K562 (cell line): ENCODE data around the gene TMEM151A. TPM values are rescaled to one million over a fixed set of nuclear protein-coding genes. Genes with fewer than 3 reads are reported as not detected.
A peak's percentile ranks its signal among the peaks of the same experiment; 100 is the strongest.

Experiments
- ATAC-seq: fragments of 200-7000 bp; cut with Tn5 transposase; 3 replicates; pipeline ENCODE4 v1.9.1; 2020; ENCODE audit warnings: moderate library complexity
- BruUV-seq: library from RNA; stranded (reverse); fragments of 400-500 nt; replicated peaks from 2 replicates; lab custom pipeline; 2021; lab: Mats Ljungman, UMichigan
- CTCF ChIA-PET: fragments of 300-600 bp; formaldehyde crosslinking; extraction: SDS; loops from one replicate; lab custom pipeline; 2021; ENCODE audit warnings: low intra/inter-chr PET ratio; lab: Yijun Ruan, JAX
- POLR2A ChIA-PET: fragments of 300-600, 350-650 bp; sonication (Branson Sonifier 250); formaldehyde crosslinking; extraction: SDS; loops from one replicate; lab custom pipeline; 2021; ENCODE audit warnings: antibody characterized with exemption, inconsistent platforms; lab: Yijun Ruan, JAX
- DNase-seq, 4 experiments: peaks; one replicate each; pipeline versions ENCODE4 v3.0.0 to v3.0.0-alpha.2; 2011 to 2018; ENCODE audit warnings: low spot score in 3 of 4, mixed read lengths in 3 of 4; ENCODE audit errors: extremely low read depth in 1 of 4
- FAIRE-seq: peaks from 2 replicates; lab custom pipeline; 2011; peaks lifted over from hg19 to GRCh38; lab: Jason Lieb, UNC
- H2AFZ ChIP-seq: 2 replicates; pipeline ENCODE4 v1.6.0; 2011; ENCODE audit warnings: low read depth, low read length, control low read depth, inconsistent platforms
- H3K27ac ChIP-seq: fragments of 200-600 bp; 3 replicates; pipeline ENCODE4 v1.8.0; 2011; ENCODE audit warnings: low read depth, mild to moderate bottlenecking, control low read depth, inconsistent platforms, low read length, moderate library complexity, mixed read lengths; ENCODE audit errors: extremely low read depth
- H3K27me3 ChIP-seq, 2 experiments: fragments of 300-600 bp in 1 of 2; 2 replicates in 1 of 2; 3 replicates in 1 of 2; pipeline versions ENCODE4 v1.6.0 to v1.8.0; 2011; ENCODE audit warnings: inconsistent platforms in 2 of 2, low read length in 2 of 2, mild to moderate bottlenecking in 1 of 2, mixed read lengths in 1 of 2, moderate library complexity in 1 of 2; ENCODE audit not compliant: control insufficient read depth in 2 of 2, insufficient read depth in 2 of 2
- H3K36me3 ChIP-seq: fragments of 300-600 bp; 3 replicates; pipeline ENCODE4 v1.8.0; 2011; ENCODE audit warnings: mild to moderate bottlenecking, low read length, inconsistent platforms; ENCODE audit not compliant: control insufficient read depth, insufficient read depth
- H3K4me1 ChIP-seq, 2 experiments: fragments of 200-600 bp in 1 of 2; replicated peaks in 1 of 2; 2 replicates in 1 of 2; 3 replicates in 1 of 2; pipeline versions ENCODE4 v1.5.1 to v1.8.0; 2011; ENCODE audit warnings: inconsistent platforms in 2 of 2, low read length in 2 of 2, mild to moderate bottlenecking in 1 of 2, mixed read lengths in 1 of 2, moderate library complexity in 1 of 2; ENCODE audit not compliant: control insufficient read depth in 2 of 2, insufficient read depth in 2 of 2
- H3K4me2 ChIP-seq: 2 replicates; pipeline ENCODE4 v1.6.1; 2011; ENCODE audit warnings: low read length, control low read depth, inconsistent platforms, mixed read lengths; ENCODE audit not compliant: insufficient read depth
- H3K4me3 ChIP-seq: fragments of 200-600 bp; sonication (generic), shearing (Covaris generic); 2 replicates; pipeline ENCODE4 v1.5.1; 2016; ENCODE audit warnings: control low read depth, inconsistent platforms
- H3K79me2 ChIP-seq: fragments of 200-600 bp; 3 replicates; pipeline ENCODE4 v1.8.0; 2011; ENCODE audit warnings: low read length, inconsistent platforms; ENCODE audit not compliant: control insufficient read depth, insufficient read depth
- H3K9ac ChIP-seq, 2 experiments: 2 replicates each; pipeline versions ENCODE4 v1.6.0 to v1.6.1; 2011; ENCODE audit warnings: low read depth in 2 of 2, low read length in 2 of 2, control low read depth in 1 of 2, inconsistent platforms in 1 of 2, mild to moderate bottlenecking in 1 of 2, mixed read lengths in 1 of 2; ENCODE audit not compliant: insufficient read depth in 1 of 2
- H3K9me1 ChIP-seq: one replicate; pipeline ENCODE4 v1.6.0; 2011; ENCODE audit warnings: inconsistent platforms, mild to moderate bottlenecking, low read length, moderate library complexity; ENCODE audit not compliant: control insufficient read depth, insufficient read depth
- H3K9me3 ChIP-seq: replicated peaks from 2 replicates; pipeline ENCODE4 v1.5.1; 2011; ENCODE audit warnings: low read depth, low read length, inconsistent platforms; ENCODE audit not compliant: control insufficient read depth, insufficient read depth
- H4K20me1 ChIP-seq: replicated peaks from 2 replicates; pipeline ENCODE4 v1.6.1; 2011; ENCODE audit warnings: low read length, inconsistent platforms, mixed read lengths; ENCODE audit not compliant: control insufficient read depth, insufficient read depth
- ARHGAP35 ChIP-seq: fragments of 450-650 bp; IDR thresholded peaks from 2 replicates; pipeline ENCODE4 v1.6.1; 2018; ENCODE audit not compliant: partially characterized antibody
- GATA2 ChIP-seq: sonication (generic); formaldehyde crosslinking; IDR thresholded peaks from 2 replicates; pipeline ENCODE4 v1.4.0; 2020; ENCODE audit warnings: mild to moderate bottlenecking, missing genetic modification reagents
- OTX1 ChIP-seq: fragments of 450-650 bp; formaldehyde crosslinking; IDR thresholded peaks from 2 replicates; pipeline ENCODE4 v1.4.0; 2022; ENCODE audit warnings: mild to moderate bottlenecking
- RAD21 ChIP-seq, 2 experiments: fragments of 250-450 bp in 1 of 2; fragments of 450-650 bp in 1 of 2; sonication (Bioruptor Pico) in 1 of 2; formaldehyde crosslinking in 1 of 2; IDR thresholded peaks in 1 of 2; conservative IDR thresholded peaks in 1 of 2; 2 replicates each; pipeline versions ENCODE4 v1.4.0 to v1.8.0; 2020 to 2022; ENCODE audit warnings: mild to moderate bottlenecking in 2 of 2, moderate library complexity in 1 of 2
- SIN3A ChIP-seq, 2 experiments: fragments of 150-350 bp in 1 of 2; IDR thresholded peaks; 2 replicates each; pipeline ENCODE4 v1.6.1; 2011 to 2016; ENCODE audit warnings: borderline replicate concordance in 2 of 2, low read depth in 2 of 2, low read length in 2 of 2, mild to moderate bottlenecking in 2 of 2, moderate library complexity in 2 of 2; ENCODE audit not compliant: control insufficient read depth in 1 of 2
- SMARCA5 ChIP-seq: fragments of 450-650 bp; IDR thresholded peaks from 2 replicates; pipeline ENCODE4 v1.6.1; 2016
- TFE3 ChIP-seq: fragments of 450-650 bp; formaldehyde crosslinking; IDR thresholded peaks from 2 replicates; pipeline ENCODE4 v1.4.0; 2020; ENCODE audit warnings: mild to moderate bottlenecking, mixed read lengths
- ZBTB26 ChIP-seq: fragments of 450-650 bp; formaldehyde crosslinking; IDR thresholded peaks from 2 replicates; pipeline ENCODE4 v1.4.0; 2022; ENCODE audit warnings: missing genetic modification characterization
- ZBTB7A ChIP-seq: IDR thresholded peaks from 2 replicates; pipeline ENCODE4 v1.6.1; 2011; ENCODE audit warnings: low read depth, mild to moderate bottlenecking, low read length, moderate library complexity, borderline replicate concordance; ENCODE audit not compliant: control insufficient read depth
- ZNF584 ChIP-seq: fragments of 200-800 bp; sonication (Bioruptor generic); IDR thresholded peaks from 2 replicates; pipeline ENCODE4 v1.6.1; 2016; ENCODE audit warnings: low read depth, mild to moderate bottlenecking, missing genetic modification characterization, missing compliant biosample characterization
- WGBS: fragments of 100-300 bp; shearing (Covaris generic); methylation state at CpG from one replicate; pipeline ENCODE4 v1.1.6; 2016; ENCODE audit warnings: low coverage, mixed read lengths; ENCODE audit not compliant: insufficient coverage; ENCODE audit errors: missing lambda C conversion rate; 5-methylcytosine and 5-hydroxymethylcytosine counted together
- in situ Hi-C: fragments of 300-500 bp; cut with MboI; formaldehyde crosslinking; loops from 4 replicates; pipeline ENCODE4 v1.15.0; 2018; ENCODE audit warnings: inconsistent platforms, mixed read lengths
- intact Hi-C: fragments of 100-400 bp; cut with micrococcal nuclease; formaldehyde crosslinking; loops from 2 replicates; pipeline ENCODE4 v1.14.2; 2022
- polyA plus RNA-seq, 8 experiments: library from polyadenylated mRNA; depleted of rRNA in 4 of 8; stranded (reverse) in 5 of 8; unstranded in 3 of 8; fragments of >200 nt; fragmentation: Nextera tagmentation in 2 of 8; fragmentation: Illumina TruSeq in 1 of 8; extraction: Ambion mirVana in 2 of 8; extraction: Trizol in 1 of 8; gene quantifications; 2 replicates each; pipeline versions ENCODE4 v1.2.1 to v1.2.3, GENCODE V29; 2011 to 2014; ENCODE audit warnings: inconsistent platforms in 1 of 8, missing spikeins in 1 of 8
- total RNA-seq, 7 experiments: library from RNA; depleted of rRNA in 6 of 7; stranded (reverse); fragments of >200 nt in 6 of 7; fragmentation: Illumina TruSeq in 2 of 7; extraction: Trizol in 2 of 7; gene quantifications; 2 replicates each; pipeline versions ENCODE4 v1.2.1 to v1.2.3, GENCODE V29; 2011 to 2021; ENCODE audit warnings: low replicate concordance in 1 of 7
- TF ChIP-seq, protein P1 (sequence below): fragments of 450-650 bp; IDR thresholded peaks from one replicate; pipeline ENCODE4 v1.6.1; 2018; ENCODE audit warnings: mild to moderate bottlenecking, moderate library complexity; ENCODE audit not compliant: partially characterized antibody
- TF ChIP-seq, protein P2 (sequence below): fragments of 450-650 bp; formaldehyde crosslinking; conservative IDR thresholded peaks from 2 replicates; pipeline ENCODE4 v1.4.0; 2022; ENCODE audit warnings: mild to moderate bottlenecking, missing genetic modification characterization

Gene TMEM151A
- total and polyA plus RNA-seq, 9 of the 15 experiments (the other 6 are each of a cell fraction or from before 2014, with no cell fraction given): not detected

DNA sequence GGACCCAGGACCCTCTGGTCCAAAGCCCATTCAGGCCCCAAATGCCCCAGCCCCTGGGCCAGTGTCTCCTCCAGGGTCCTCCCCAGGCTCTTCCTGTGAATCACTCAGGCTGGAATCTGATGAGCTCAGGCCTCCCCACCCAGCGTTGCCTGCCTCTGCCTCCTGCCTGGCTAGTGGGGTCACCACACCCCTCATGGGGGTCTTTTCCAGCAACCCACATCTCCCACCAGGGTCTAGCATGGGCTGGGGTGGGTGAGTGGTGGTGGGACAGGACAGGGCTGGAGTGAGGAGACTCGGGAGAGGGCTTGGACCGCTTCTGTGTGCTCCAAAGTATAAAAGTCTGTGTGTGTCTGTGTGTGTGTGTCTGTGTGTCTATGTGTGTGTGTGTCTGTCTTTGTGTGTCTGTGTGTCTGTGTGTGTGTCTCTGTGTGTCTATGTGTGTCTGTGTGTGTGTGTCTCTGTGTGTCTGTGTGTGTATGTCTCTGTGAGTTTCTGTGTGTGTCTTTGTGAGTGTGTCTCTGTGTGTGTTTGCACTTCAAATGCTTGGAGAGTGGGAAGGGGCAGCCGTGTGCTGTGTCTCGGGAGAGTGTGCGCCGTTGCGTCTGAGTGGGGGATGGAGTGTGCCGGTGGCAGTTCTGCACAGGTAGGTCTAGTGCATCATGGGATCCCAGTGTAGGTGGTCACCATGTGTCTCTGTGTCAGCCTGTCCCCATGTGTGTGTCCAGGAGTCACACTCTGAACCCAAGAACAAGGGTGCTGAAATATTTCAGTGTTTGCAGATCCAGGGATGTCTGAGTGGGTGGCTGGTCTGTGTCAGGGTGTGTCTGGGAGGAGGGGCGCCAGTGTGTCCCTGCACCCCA lies 35.7 kb downstream of the TMEM151A start:
- CTCF ChIA-PET: interaction anchor here (1.2 to 3.1 kb wide), 3 partner anchors 16 to 105 kb away, joined by 5 to 37 read pairs (median 16); no protein-coding TSS in a partner anchor
- POLR2A ChIA-PET: interaction anchor here (0.6 to 0.7 kb wide), 3 partner anchors 9 to 109 kb away, joined by 3 read pairs; partner anchors contain the start of gene RIN1
- DNase-seq: peak in 1 of 4 experiments; percentile 16
- H3K9ac ChIP-seq: peak overlapping the region in 1 of 2 experiments; percentile 67; a peak in 2 of 4 replicates
- H2AFZ ChIP-seq: peak overlapping the region; percentile 100
- H3K27ac ChIP-seq: no peak overlapping the region; the same call in 2 of the 3 replicates
- intact Hi-C loops (loop anchor here (1.0 to 2.0 kb wide), 2 partner anchors 15 to 105 kb away; no protein-coding TSS in a partner anchor), in situ Hi-C loops (loop anchor here (5.0 kb wide), 1 partner anchor 110 kb away; no protein-coding TSS in a partner anchor)
- peak; percentile 81 for FAIRE-seq
- no peak for ATAC-seq
- no peaks in the 10 kb centered on the region for H4K20me1 ChIP-seq
- no peak overlapping the region for H3K4me2 ChIP-seq
- peaks cover 4% of the 10 kb centered on the region for H3K9me1 ChIP-seq
- no peaks in the 10 kb centered on the region for H3K36me3 ChIP-seq
- whole genome bisulfite sequencing: 73% methylated on average over 6 of the region's 10 CpGs
- no peak overlapping the region for H3K4me3 ChIP-seq
- H3K4me1 ChIP-seq: peaks cover 20 to 66% of the 10 kb centered on the region in 2 experiments; a peak in 4 of 5 replicates
- H3K9me3 ChIP-seq: no peaks in the 10 kb centered on the region
- H3K27me3 ChIP-seq: no peaks in the 10 kb centered on the region
- no TSS peak for BruUV-seq
- no peaks in the 10 kb centered on the region for H3K79me2 ChIP-seq
- TF ChIP-seq ZBTB26 (peak; percentile 86; the same call in 1 of the 2 replicates), SMARCA5 (0 out of 2 replicates have a peak, but pooled peaks have one; percentile 14), ZBTB7A (peak; percentile 35; the same call in 1 of the 2 replicates), SIN3A (IDR thresholded peaks at IDR 0.05; ENCODE audit: borderline replicate concordance in 2 of 2, control insufficient read depth in 1 of 2, low read depth in 2 of 2, low read length in 2 of 2) (no peak), ZNF584 (CRISPR knock-in tag) (no peak), TFE3 (no peak), ARHGAP35 (peak; percentile 41), RAD21 (CRISPR knock-in tag; conservative IDR thresholded peaks at IDR 0.05 in 1 of 2, IDR thresholded peaks at IDR 0.05 in 1 of 2) (no peak), OTX1 (CRISPR knock-in tag) (peak; percentile 69; the same call in 1 of the 2 replicates), GATA2 (no peak)
- TF ChIP-seq, protein P1, sequence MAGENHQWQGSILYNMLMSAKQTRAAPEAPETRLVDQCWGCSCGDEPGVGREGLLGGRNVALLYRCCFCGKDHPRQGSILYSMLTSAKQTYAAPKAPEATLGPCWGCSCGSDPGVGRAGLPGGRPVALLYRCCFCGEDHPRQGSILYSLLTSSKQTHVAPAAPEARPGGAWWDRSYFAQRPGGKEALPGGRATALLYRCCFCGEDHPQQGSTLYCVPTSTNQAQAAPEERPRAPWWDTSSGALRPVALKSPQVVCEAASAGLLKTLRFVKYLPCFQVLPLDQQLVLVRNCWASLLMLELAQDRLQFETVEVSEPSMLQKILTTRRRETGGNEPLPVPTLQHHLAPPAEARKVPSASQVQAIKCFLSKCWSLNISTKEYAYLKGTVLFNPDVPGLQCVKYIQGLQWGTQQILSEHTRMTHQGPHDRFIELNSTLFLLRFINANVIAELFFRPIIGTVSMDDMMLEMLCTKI: no peak
- TF ChIP-seq, protein P2, sequence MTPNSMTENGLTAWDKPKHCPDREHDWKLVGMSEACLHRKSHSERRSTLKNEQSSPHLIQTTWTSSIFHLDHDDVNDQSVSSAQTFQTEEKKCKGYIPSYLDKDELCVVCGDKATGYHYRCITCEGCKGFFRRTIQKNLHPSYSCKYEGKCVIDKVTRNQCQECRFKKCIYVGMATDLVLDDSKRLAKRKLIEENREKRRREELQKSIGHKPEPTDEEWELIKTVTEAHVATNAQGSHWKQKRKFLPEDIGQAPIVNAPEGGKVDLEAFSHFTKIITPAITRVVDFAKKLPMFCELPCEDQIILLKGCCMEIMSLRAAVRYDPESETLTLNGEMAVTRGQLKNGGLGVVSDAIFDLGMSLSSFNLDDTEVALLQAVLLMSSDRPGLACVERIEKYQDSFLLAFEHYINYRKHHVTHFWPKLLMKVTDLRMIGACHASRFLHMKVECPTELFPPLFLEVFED (CRISPR knock-in tag): peak; percentile 80; the same call in 1 of the 2 replicates
